HCT116 (cell line): ENCODE data around the gene AADACL2. TPM values are rescaled to one million over a fixed set of nuclear protein-coding genes. Genes with fewer than 3 reads are reported as not detected.

Experiments
- ATAC-seq: fragments of 200-7000 bp; cut with Tn5 transposase; 2 replicates; pipeline ENCODE4 v1.9.1; 2020; ENCODE audit warnings: mild to moderate bottlenecking, moderate library complexity
- BruUV-seq: library from RNA; stranded (reverse); fragments of 400-500 nt; replicated peaks from 2 replicates; lab custom pipeline; 2021; lab: Mats Ljungman, UMichigan
- CTCF ChIA-PET: fragments of 300-600 bp; sonication (Branson Sonifier 250); formaldehyde crosslinking; loops from one replicate; lab custom pipeline; 2021; ENCODE audit warnings: antibody characterized with exemption; lab: Charles Lee
- POLR2A ChIA-PET: fragments of 300-600, 350-600 bp; sonication (Branson Sonifier 250); formaldehyde crosslinking; loops from one replicate; lab custom pipeline; 2021; ENCODE audit warnings: antibody characterized with exemption; lab: Charles Lee
- RAD21 ChIA-PET, 2 experiments: fragments of 300-600 bp; sonication (Branson Sonifier 250); formaldehyde crosslinking; loops; one replicate each; lab custom pipeline; 2023; ENCODE audit warnings: low total read pairs in 2 of 2; ENCODE audit not compliant: uncharacterized antibody in 2 of 2, unreplicated experiment in 2 of 2, low non-redundant PET in 1 of 2; lab: Charles Lee
- DNase-seq: peaks from one replicate; pipeline ENCODE4 v3.0.0-alpha.2; 2010; ENCODE audit warnings: low read depth, low spot score
- H2AFZ ChIP-seq: fragments of 200-600 bp; shearing (Covaris generic), sonication (generic); 2 replicates; pipeline ENCODE4 v1.6.1; 2017; ENCODE audit warnings: low read depth, mixed run types, mixed read lengths, antibody characterized with exemption, low read length; ENCODE audit not compliant: poor library complexity, severe bottlenecking
- H3K27ac ChIP-seq: 2 replicates; pipeline ENCODE4 v1.5.1; 2012; ENCODE audit warnings: low read depth, low read length
- H3K27me3 ChIP-seq: fragments of 200-600 bp; sonication (generic); 2 replicates; pipeline ENCODE4 v1.6.1; 2016; ENCODE audit warnings: mixed run types, low read length, mixed read lengths; ENCODE audit not compliant: insufficient read depth
- H3K36me3 ChIP-seq, 2 experiments: fragments of 200-500 bp in 1 of 2; fragments of 200-600 bp in 1 of 2; sonication (Bioruptor generic) in 1 of 2; sonication (generic) in 1 of 2; 2 replicates each; pipeline versions ENCODE4 v1.5.1 to v1.6.1; 2014 to 2016; ENCODE audit warnings: low read length in 2 of 2, inconsistent platforms in 1 of 2, mixed read lengths in 1 of 2, mixed run types in 1 of 2; ENCODE audit not compliant: insufficient read depth in 2 of 2, control insufficient read depth in 1 of 2
- H3K4me1 ChIP-seq, 2 experiments: fragments of 200-600 bp in 1 of 2; sonication (generic) in 1 of 2; 2 replicates each; pipeline versions ENCODE4 v1.5.1 to v1.6.1; 2012 to 2017; ENCODE audit warnings: low read length in 2 of 2, inconsistent platforms in 1 of 2, mild to moderate bottlenecking in 1 of 2, mixed read lengths in 1 of 2, mixed run types in 1 of 2, moderate library complexity in 1 of 2; ENCODE audit not compliant: insufficient read depth in 2 of 2, control insufficient read depth in 1 of 2
- H3K4me2 ChIP-seq: fragments of 200-600 bp; sonication (generic); 2 replicates; pipeline ENCODE4 v1.6.1; 2017; ENCODE audit warnings: mixed run types, low read length, mixed read lengths
- H3K4me3 ChIP-seq, 2 experiments: fragments of 200-600 bp in 1 of 2; sonication (generic) in 1 of 2; replicated peaks in 1 of 2; 2 replicates each; pipeline ENCODE4 v1.5.1; 2011 to 2016; ENCODE audit warnings: low read length in 2 of 2, control low read depth in 1 of 2, low read depth in 1 of 2, mild to moderate bottlenecking in 1 of 2, mixed read lengths in 1 of 2, mixed run types in 1 of 2
- H3K79me2 ChIP-seq: fragments of 200-600 bp; sonication (generic); 2 replicates; pipeline ENCODE4 v1.6.1; 2017; ENCODE audit warnings: mild to moderate bottlenecking, mixed run types, low read length, moderate library complexity, mixed read lengths; ENCODE audit not compliant: insufficient read depth
- H3K9ac ChIP-seq: fragments of 200-600 bp; sonication (generic); 2 replicates; pipeline ENCODE4 v1.6.1; 2016; ENCODE audit warnings: low read length, mixed read lengths
- H3K9me2 ChIP-seq: fragments of 200-600 bp; sonication (generic), shearing (Covaris generic); 2 replicates; pipeline ENCODE4 v1.6.1; 2017; ENCODE audit warnings: mixed run types, mild to moderate bottlenecking, moderate library complexity; ENCODE audit not compliant: insufficient read depth
- H3K9me3 ChIP-seq, 2 experiments: fragments of 200-500 bp in 1 of 2; fragments of 200-600 bp in 1 of 2; sonication (Bioruptor generic) in 1 of 2; sonication (generic) in 1 of 2; 2 replicates each; pipeline ENCODE4 v1.6.1; 2014 to 2017; ENCODE audit warnings: low read length in 2 of 2, mixed read lengths in 2 of 2, inconsistent platforms in 1 of 2, low read depth in 1 of 2, mild to moderate bottlenecking in 1 of 2, mixed run types in 1 of 2, moderate library complexity in 1 of 2; ENCODE audit not compliant: control insufficient read depth in 1 of 2, insufficient read depth in 1 of 2
- H4K20me1 ChIP-seq: fragments of 200-600 bp; sonication (generic), shearing (Covaris generic); 2 replicates; pipeline ENCODE4 v1.6.1; 2017; ENCODE audit warnings: mixed run types, mild to moderate bottlenecking, moderate library complexity; ENCODE audit not compliant: insufficient read depth
- ATF3 ChIP-seq: IDR thresholded peaks from 2 replicates; pipeline ENCODE4 v1.6.1; 2012
- CEBPB ChIP-seq: IDR thresholded peaks from 2 replicates; pipeline ENCODE4 v1.6.1; 2012; ENCODE audit warnings: low read depth
- EGR1 ChIP-seq: IDR thresholded peaks from 2 replicates; pipeline ENCODE4 v1.6.1; 2012; ENCODE audit warnings: low read depth
- ELF1 ChIP-seq: IDR thresholded peaks from 2 replicates; pipeline ENCODE4 v1.6.1; 2012; ENCODE audit warnings: low read depth, borderline replicate concordance
- JUND ChIP-seq: IDR thresholded peaks from 2 replicates; pipeline ENCODE4 v1.6.1; 2012
- MAX ChIP-seq: IDR thresholded peaks from 2 replicates; pipeline ENCODE4 v1.6.1; 2012
- REST ChIP-seq: IDR thresholded peaks from 2 replicates; pipeline ENCODE4 v1.6.1; 2012; ENCODE audit warnings: low read depth
- SIN3A ChIP-seq: IDR thresholded peaks from 2 replicates; pipeline ENCODE4 v1.6.1; 2012; ENCODE audit warnings: low read depth
- SP1 ChIP-seq: IDR thresholded peaks from 2 replicates; pipeline ENCODE4 v1.6.1; 2012; ENCODE audit warnings: low read depth
- TCF7L2 ChIP-seq: IDR thresholded peaks from 2 replicates; pipeline ENCODE4 v1.7.0; 2011; ENCODE audit warnings: borderline replicate concordance, inconsistent platforms; ENCODE audit not compliant: insufficient read depth, insufficient read length; ENCODE audit errors: extremely low read depth
- ZFX ChIP-seq: fragments of 450-650 bp; IDR thresholded peaks from 2 replicates; pipeline ENCODE4 v1.6.1; 2017
- ZNF274 ChIP-seq: fragments of 200-500 bp; sonication (Bioruptor generic); IDR thresholded peaks from 2 replicates; pipeline ENCODE4 v1.6.1; 2014; ENCODE audit warnings: mild to moderate bottlenecking, low read depth, low read length, inconsistent platforms
- intact Hi-C: fragments of 100-400 bp; cut with micrococcal nuclease; formaldehyde crosslinking; loops from 2 replicates; pipeline ENCODE4 v1.10.0; 2022
- total RNA-seq: library from RNA; stranded (reverse); gene quantifications from one replicate; pipeline ENCODE4 v1.2.1, GENCODE V29; 2021; ENCODE audit not compliant: unreplicated experiment

The AADACL2 gene
- total RNA-seq, 1 experiment from 2014 or later = not detected

- no TSS peak for BruUV-seq
- CTCF ChIA-PET = no interaction called here
These were observed 26.5 kb upstream of the AADACL2 start for GRCh38 chr3:151707216-151707615.

More at GRCh38 chr3:151707216-151707615, 26.5 kb upstream of the AADACL2 start:
- DNase-seq = no peak
- H3K4me3 ChIP-seq = no peak overlapping the region
- no peak overlapping the region for H3K27ac ChIP-seq
- H3K4me2 ChIP-seq = no peak overlapping the region
- no peaks in the 10 kb centered on the region for H3K4me1 ChIP-seq
- no peaks in the 10 kb centered on the region for H3K27me3 ChIP-seq
- H2AFZ ChIP-seq = no peak overlapping the region
- no peaks in the 10 kb centered on the region for H4K20me1 ChIP-seq
- no peaks in the 10 kb centered on the region for H3K36me3 ChIP-seq
- H3K9ac ChIP-seq = no peak overlapping the region
- no peaks in the 10 kb centered on the region for H3K9me2 ChIP-seq
- ChIA-PET RAD21 (no interaction called here), POLR2A (interaction anchor here (1.2 kb wide), 1 partner anchor 12 kb away, joined by 5 read pairs; no protein-coding TSS in a partner anchor)
- no peaks in the 10 kb centered on the region for H3K9me3 ChIP-seq
- TF ChIP-seq TCF7L2 (no peak), EGR1 (no peak), ELF1 (no peak), SIN3A (no peak), JUND (no peak), ATF3 (no peak), SP1 (no peak), REST (no peak), MAX (no peak), CEBPB (no peak), ZNF274 (no peak), ZFX (no peak)
- TF ChIP-seq, all 23 proteins: peak for 0
- intact Hi-C loops = no loop called here
- no peaks in the 10 kb centered on the region for H3K79me2 ChIP-seq
- ATAC-seq = no peak
